KMS-11 (cell line): ENCODE results near the gene ANKFY1.

Source experiments
- H2AFZ ChIP-seq: fragments of 200-600 bp; sonication (generic); 2 replicates; pipeline ENCODE4 v1.6.1; 2016; ENCODE audit warnings: antibody characterized with exemption, mixed run types, low read depth
- H3K27ac ChIP-seq: fragments of 200-600 bp; sonication (generic); 2 replicates; pipeline ENCODE4 v1.6.1; 2016; ENCODE audit warnings: mild to moderate bottlenecking, mixed run types
- H3K27me3 ChIP-seq: fragments of 200-600 bp; sonication (generic); 2 replicates; pipeline ENCODE4 v1.6.1; 2017; ENCODE audit warnings: mild to moderate bottlenecking, low read depth, mixed run types, moderate library complexity; ENCODE audit not compliant: insufficient read depth
- H3K36me3 ChIP-seq: fragments of 200-600 bp; sonication (generic); 2 replicates; pipeline ENCODE4 v1.6.1; 2017; ENCODE audit warnings: mild to moderate bottlenecking, mixed run types; ENCODE audit not compliant: insufficient read depth
- H3K4me1 ChIP-seq: fragments of 200-600 bp; sonication (generic); 2 replicates; pipeline ENCODE4 v1.6.1; 2016; ENCODE audit warnings: mild to moderate bottlenecking, low read depth, mixed run types; ENCODE audit not compliant: poor library complexity, severe bottlenecking
- H3K4me2 ChIP-seq: fragments of 200-600 bp; sonication (generic); 2 replicates; pipeline ENCODE4 v1.7.0; 2016; ENCODE audit warnings: mild to moderate bottlenecking, mixed run types
- H3K4me3 ChIP-seq: fragments of 200-600 bp; sonication (generic); IDR thresholded peaks from 2 replicates; pipeline ENCODE4 v1.6.1; 2017; ENCODE audit warnings: low read depth, low read length, mixed read lengths; ENCODE audit not compliant: insufficient read depth
- H3K79me2 ChIP-seq: fragments of 200-600 bp; sonication (generic); 2 replicates; pipeline ENCODE4 v1.6.1; 2016; ENCODE audit warnings: low read depth, mixed run types; ENCODE audit not compliant: insufficient read depth
- H3K9ac ChIP-seq: fragments of 200-600 bp; sonication (generic); 2 replicates; pipeline ENCODE4 v1.6.1; 2016; ENCODE audit warnings: mild to moderate bottlenecking, mixed run types
- H4K20me1 ChIP-seq: fragments of 200-600 bp; sonication (generic); 2 replicates; pipeline ENCODE4 v1.6.1; 2016; ENCODE audit warnings: mild to moderate bottlenecking, mixed run types; ENCODE audit not compliant: insufficient read depth
- TF ChIP-seq, protein P1 (sequence below): fragments of 200-600 bp; sonication (generic); conservative IDR thresholded peaks from 2 replicates; pipeline ENCODE4 v1.6.1; 2017; ENCODE audit warnings: low read depth, mild to moderate bottlenecking, antibody characterized with exemption, low read length, moderate library complexity, mixed read lengths

Gene ANKFY1

DNA sequence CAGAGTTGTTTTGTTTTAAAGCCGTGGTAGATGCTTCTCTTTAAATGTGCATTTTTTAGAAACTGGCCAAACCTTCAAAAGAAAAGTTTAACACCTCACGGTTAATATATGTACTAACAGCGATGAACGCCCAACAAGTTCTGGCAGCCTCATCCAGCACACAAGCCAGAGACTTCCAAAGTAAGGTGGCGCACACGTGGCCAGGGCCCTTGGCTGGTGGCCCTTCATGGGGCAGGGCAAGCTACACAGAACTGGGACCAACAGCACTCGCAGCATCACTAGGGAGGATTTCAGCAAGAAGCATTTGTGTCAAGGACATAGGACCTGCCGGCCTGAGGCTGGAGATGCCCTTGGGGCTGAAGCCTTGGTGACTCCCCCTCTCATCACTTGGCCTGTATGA is 97.4 kb downstream of the ANKFY1 start:
- Histone ChIP-seq H3K9ac (no peak overlapping the region), H3K27me3 (no peaks in the 10 kb centered on the region), H3K79me2 (no peaks in the 10 kb centered on the region), H2AFZ (no peak overlapping the region), H3K36me3 (no peaks in the 10 kb centered on the region), H3K27ac (no peak overlapping the region), H4K20me1 (no peaks in the 10 kb centered on the region), H3K4me2 (no peak overlapping the region), H3K4me3 (no peak overlapping the region), H3K4me1 (no peaks in the 10 kb centered on the region)
- TF ChIP-seq, protein P1, sequence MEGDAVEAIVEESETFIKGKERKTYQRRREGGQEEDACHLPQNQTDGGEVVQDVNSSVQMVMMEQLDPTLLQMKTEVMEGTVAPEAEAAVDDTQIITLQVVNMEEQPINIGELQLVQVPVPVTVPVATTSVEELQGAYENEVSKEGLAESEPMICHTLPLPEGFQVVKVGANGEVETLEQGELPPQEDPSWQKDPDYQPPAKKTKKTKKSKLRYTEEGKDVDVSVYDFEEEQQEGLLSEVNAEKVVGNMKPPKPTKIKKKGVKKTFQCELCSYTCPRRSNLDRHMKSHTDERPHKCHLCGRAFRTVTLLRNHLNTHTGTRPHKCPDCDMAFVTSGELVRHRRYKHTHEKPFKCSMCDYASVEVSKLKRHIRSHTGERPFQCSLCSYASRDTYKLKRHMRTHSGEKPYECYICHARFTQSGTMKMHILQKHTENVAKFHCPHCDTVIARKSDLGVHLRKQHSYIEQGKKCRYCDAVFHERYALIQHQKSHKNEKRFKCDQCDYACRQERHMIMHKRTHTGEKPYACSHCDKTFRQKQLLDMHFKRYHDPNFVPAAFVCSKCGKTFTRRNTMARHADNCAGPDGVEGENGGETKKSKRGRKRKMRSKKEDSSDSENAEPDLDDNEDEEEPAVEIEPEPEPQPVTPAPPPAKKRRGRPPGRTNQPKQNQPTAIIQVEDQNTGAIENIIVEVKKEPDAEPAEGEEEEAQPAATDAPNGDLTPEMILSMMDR = no peak

DNA sequence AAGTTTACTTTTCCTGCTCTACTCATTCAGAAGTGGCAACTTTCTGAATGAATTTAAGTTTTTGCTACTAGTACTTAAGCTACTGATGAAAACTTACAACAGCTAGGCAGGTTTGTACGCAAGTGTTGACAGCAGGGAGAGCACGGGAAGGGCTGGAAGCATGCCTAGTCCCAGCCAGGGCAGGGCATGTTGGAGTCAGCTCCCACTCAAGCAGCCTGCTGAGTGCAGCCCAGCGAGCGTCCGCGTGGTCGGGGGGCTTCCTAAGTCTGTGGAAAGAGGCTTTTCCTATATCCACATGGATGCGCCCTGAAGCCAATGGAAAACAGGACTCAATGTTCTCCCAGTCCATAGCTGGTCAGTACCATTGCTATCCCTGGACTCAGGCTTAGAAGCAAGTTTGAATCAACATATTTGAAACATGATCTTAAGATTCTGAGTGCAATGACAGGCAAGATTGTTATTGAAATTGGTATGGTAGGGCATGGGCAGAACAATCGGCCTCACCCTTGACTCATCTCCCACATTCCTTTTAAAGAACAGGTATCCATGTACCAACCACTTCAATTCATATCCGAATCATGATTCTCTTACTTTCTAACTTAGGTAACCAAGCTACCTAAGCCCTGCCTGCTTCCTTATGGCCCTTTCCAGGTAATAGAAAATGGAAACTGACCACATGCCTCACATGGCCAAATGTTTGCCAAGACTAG is 98.3 kb downstream of the ANKFY1 start:
- H4K20me1 ChIP-seq = no peaks in the 10 kb centered on the region

DNA sequence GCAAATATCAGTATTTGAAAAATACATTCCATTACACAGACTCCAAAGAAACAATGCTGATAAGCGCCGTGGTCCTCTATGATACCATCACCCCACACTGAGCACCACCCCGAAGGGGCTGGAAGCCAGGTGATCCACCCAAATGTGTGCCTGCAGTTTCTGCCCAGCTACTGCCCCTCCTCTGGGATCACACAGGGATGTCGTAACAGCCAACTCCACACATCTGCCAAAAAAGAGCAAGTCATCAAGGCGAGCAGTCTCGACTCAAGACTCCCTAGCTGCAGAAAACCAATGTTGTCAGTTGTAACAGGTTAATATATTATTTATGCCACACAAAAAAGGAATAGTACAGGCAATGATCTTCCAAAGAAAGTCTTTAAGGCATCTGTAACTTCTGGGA is 99.8 kb downstream of the ANKFY1 start:
- no peaks in the 10 kb centered on the region for H4K20me1 ChIP-seq
- no peak overlapping the region for H3K4me2 ChIP-seq

More for the DNA sequence above, 98.3 kb downstream of the ANKFY1 start:
- Histone ChIP-seq H3K4me3 (no peak overlapping the region), H3K79me2 (no peaks in the 10 kb centered on the region), H3K27me3 (no peaks in the 10 kb centered on the region), H3K4me2 (no peak overlapping the region), H3K4me1 (no peaks in the 10 kb centered on the region), H2AFZ (no peak overlapping the region), H3K27ac (no peak overlapping the region), H3K9ac (no peak overlapping the region), H3K36me3 (no peaks in the 10 kb centered on the region)
- TF ChIP-seq, protein P1 = no peak

DNA sequence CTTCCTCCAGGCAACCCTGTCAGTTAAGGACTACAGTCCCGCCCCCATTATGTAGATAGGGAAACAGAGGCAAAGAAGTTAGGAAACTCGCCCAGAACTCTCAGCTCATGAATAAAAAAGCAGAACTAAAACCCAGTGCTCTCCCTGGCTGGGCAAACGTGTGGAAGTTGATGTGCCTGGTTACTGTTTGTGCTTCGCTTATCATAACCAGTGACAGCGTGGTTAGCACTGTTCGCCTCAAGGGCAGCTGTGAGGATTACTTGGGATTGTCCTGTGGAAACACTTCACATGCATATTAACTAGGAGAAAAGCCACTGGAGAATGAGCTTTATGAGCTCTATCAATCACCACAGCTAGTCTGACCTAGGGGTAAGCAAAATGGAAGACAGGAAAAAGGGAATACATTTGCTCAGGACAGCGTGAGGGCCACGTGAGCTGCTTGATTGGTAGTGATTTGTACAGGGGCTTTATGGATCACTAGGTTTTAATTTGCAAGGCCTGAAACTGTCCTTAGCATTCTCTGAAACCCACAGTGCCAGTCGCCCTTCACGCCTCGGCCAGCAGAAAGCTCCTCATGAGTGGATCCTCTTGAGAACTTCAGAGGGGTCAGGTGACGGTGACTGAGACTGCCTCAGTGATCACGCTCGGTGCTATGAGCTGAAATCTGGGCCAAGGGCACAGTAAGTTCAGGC is 100.9 kb downstream of the ANKFY1 start:
- Histone ChIP-seq H3K4me1 (no peaks in the 10 kb centered on the region), H3K27me3 (no peaks in the 10 kb centered on the region), H3K4me2 (no peak overlapping the region), H2AFZ (no peak overlapping the region), H3K36me3 (no peaks in the 10 kb centered on the region), H3K27ac (no peak overlapping the region), H3K79me2 (no peaks in the 10 kb centered on the region), H3K4me3 (no peak overlapping the region), H4K20me1 (no peaks in the 10 kb centered on the region), H3K9ac (no peak overlapping the region)
- TF ChIP-seq, protein P1 = no peak

More for the DNA sequence above, 99.8 kb downstream of the ANKFY1 start:
- H3K27me3 ChIP-seq = no peaks in the 10 kb centered on the region
- H2AFZ ChIP-seq = no peak overlapping the region
- H3K9ac ChIP-seq = no peak overlapping the region
- no peak overlapping the region for H3K4me3 ChIP-seq
- H3K27ac ChIP-seq = no peak overlapping the region
- H3K79me2 ChIP-seq = no peaks in the 10 kb centered on the region
- H3K4me1 ChIP-seq = no peaks in the 10 kb centered on the region
- TF ChIP-seq, protein P1 = no peak
- no peaks in the 10 kb centered on the region for H3K36me3 ChIP-seq
